ENCODE measurements around the gene CLTA. TPM values are rescaled to one million over a fixed set of nuclear protein-coding genes. Genes with fewer than 3 reads are reported as not detected.
"Not testable (repeated sequence)": the region's sequence is repeated elsewhere in the genome, so short reads cannot be mapped to it uniquely, and the experiment has no call there.

The CLTA gene
- total RNA-seq, 1 donor from 2014 or later: 199 TPM

- Histone ChIP-seq H3K4me1 (no peaks in the 10 kb centered on the region), H3K36me3 (peaks cover 0 to 71% of the 10 kb centered on the region in 2 donors), H3K4me3 (no peak overlapping the region), H3K9me3 (peaks cover 5% of the 10 kb centered on the region), H3K27me3 (no peaks in the 10 kb centered on the region), H3K27ac (no peak overlapping the region)
- TF ChIP-seq POLR2A (IDR thresholded peaks at IDR 0.05): no peak
- TF ChIP-seq, protein P1, sequence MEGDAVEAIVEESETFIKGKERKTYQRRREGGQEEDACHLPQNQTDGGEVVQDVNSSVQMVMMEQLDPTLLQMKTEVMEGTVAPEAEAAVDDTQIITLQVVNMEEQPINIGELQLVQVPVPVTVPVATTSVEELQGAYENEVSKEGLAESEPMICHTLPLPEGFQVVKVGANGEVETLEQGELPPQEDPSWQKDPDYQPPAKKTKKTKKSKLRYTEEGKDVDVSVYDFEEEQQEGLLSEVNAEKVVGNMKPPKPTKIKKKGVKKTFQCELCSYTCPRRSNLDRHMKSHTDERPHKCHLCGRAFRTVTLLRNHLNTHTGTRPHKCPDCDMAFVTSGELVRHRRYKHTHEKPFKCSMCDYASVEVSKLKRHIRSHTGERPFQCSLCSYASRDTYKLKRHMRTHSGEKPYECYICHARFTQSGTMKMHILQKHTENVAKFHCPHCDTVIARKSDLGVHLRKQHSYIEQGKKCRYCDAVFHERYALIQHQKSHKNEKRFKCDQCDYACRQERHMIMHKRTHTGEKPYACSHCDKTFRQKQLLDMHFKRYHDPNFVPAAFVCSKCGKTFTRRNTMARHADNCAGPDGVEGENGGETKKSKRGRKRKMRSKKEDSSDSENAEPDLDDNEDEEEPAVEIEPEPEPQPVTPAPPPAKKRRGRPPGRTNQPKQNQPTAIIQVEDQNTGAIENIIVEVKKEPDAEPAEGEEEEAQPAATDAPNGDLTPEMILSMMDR (IDR thresholded peaks at IDR 0.05): no peak
- no peak for TF ChIP-seq POLR2AphosphoS5 (IDR thresholded peaks at IDR 0.05; ENCODE audit: insufficient read depth in 1 of 2, low read depth in 1 of 2)
- intact Hi-C loops (cut with DNase I): no loop called here
- DNase-seq (ENCODE audit: extremely low spot score in 2 of 2): no peak
Observed at GRCh38 chr9:36221667-36222066, 30.9 kb downstream of the CLTA start.

DNA sequence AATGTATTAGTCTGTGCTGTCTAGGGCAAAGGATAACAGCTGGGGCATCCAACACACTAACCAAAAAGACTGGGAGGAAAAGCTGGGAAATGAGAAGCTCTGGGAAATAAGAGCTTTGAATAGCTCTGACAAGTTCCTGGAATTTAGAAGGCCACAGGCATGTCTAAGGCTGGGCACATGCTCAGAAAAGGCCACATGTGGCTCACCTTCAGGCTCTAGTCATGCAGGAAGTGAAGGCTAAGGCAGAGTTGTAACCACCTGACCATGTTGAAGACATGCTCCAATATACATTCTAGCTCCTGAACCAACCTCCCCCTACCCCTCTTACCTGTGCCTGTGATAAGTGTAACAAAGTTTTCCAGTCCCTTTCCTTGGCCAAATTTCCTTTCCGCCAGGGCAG, 31.7 kb downstream of the CLTA start:
- Histone ChIP-seq H3K4me3 (no peak overlapping the region), H3K4me1 (no peaks in the 10 kb centered on the region), H3K27me3 (no peaks in the 10 kb centered on the region), H3K9me3 (peaks cover 5% of the 10 kb centered on the region), H3K27ac (no peak overlapping the region), H3K36me3 (peaks cover 0 to 76% of the 10 kb centered on the region in 2 donors)
- intact Hi-C loops (cut with DNase I): no loop called here
- DNase-seq (ENCODE audit: extremely low spot score in 2 of 2): no peak
- TF ChIP-seq, protein P1 (IDR thresholded peaks at IDR 0.05): no peak
- TF ChIP-seq POLR2AphosphoS5 (IDR thresholded peaks at IDR 0.05; ENCODE audit: insufficient read depth in 1 of 2, low read depth in 1 of 2): no peak
- no peak for TF ChIP-seq POLR2A (IDR thresholded peaks at IDR 0.05)

- no peak for DNase-seq (ENCODE audit: extremely low spot score in 2 of 2)
- TF ChIP-seq POLR2A (IDR thresholded peaks at IDR 0.05) (no peak), POLR2AphosphoS5 (IDR thresholded peaks at IDR 0.05; ENCODE audit: insufficient read depth in 1 of 2, low read depth in 1 of 2) (no peak)
- H3K9me3 ChIP-seq: no peaks in the 10 kb centered on the region
- no peak overlapping the region for H3K4me3 ChIP-seq
- H3K36me3 ChIP-seq: peaks cover 0 to 34% of the 10 kb centered on the region in 2 donors
- H3K27ac ChIP-seq: no peak overlapping the region
- H3K27me3 ChIP-seq: no peaks in the 10 kb centered on the region
- H3K4me1 ChIP-seq: no peaks in the 10 kb centered on the region
- intact Hi-C loops (cut with DNase I): no loop called here
Observed at GRCh38 chr9:36237230-36237629, 46.5 kb downstream of the CLTA start.

GRCh38 chr9:36239205-36239604, 48.5 kb downstream of the CLTA start:
- H3K9me3 ChIP-seq; H3K4me3 ChIP-seq; H3K4me1 ChIP-seq; H3K27ac ChIP-seq; DNase-seq (ENCODE audit: extremely low spot score in 2 of 2); intact Hi-C loops (cut with DNase I); H3K27me3 ChIP-seq: not testable (repeated sequence)
- H3K36me3 ChIP-seq: peaks cover 0 to 31% of the 10 kb centered on the region in 2 donors

DNA sequence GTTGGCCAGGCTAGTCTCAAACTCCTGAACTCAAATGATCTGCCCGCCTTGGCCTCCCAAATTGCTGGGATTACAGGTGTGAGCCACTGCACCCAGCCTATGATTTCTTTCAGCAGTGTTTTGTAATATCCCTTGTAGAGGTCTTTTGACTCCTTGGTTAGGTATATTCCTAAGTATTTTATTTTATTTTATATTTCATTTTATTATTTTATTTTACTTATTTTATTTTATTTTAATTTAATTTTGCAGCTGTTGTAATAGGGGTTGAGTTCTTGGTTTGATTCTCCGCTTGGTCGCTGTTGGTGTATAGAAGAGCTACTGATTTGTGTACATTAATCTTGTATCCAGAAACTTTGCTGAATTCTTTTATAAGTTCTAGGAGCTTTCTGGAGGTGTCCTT, 49.0 kb downstream of the CLTA start:
- intact Hi-C loops (cut with DNase I); H3K27me3 ChIP-seq; H3K4me1 ChIP-seq; DNase-seq (ENCODE audit: extremely low spot score in 2 of 2); H3K9me3 ChIP-seq; H3K27ac ChIP-seq; H3K4me3 ChIP-seq: not testable (repeated sequence)
- peaks cover 0 to 27% of the 10 kb centered on the region in 2 donors for H3K36me3 ChIP-seq

DNA sequence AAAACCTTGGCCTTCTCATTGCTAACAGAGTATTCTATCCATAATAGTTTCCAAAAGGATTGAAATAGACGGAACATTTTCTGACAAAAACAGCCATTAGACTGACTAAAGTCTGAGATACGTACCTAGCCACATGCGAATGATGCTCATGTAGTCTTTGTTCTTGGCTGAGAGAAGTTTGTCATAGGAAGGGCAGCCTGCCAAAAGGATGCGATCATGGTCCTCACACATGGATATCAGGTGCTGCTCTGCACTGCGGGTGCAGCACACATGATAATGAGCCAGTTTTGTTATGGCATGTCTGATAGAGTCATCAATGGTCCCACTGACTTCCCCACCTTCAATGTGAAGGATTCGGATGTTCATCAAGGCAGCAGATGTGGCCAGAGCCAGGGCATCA, 55.2 kb downstream of the CLTA start:
- Histone ChIP-seq H3K27me3 (no peaks in the 10 kb centered on the region), H3K4me1 (peaks cover 10% of the 10 kb centered on the region), H3K27ac (no peak overlapping the region), H3K9me3 (no peaks in the 10 kb centered on the region), H3K36me3 (peaks cover 3 to 18% of the 10 kb centered on the region in 2 donors), H3K4me3 (no peak overlapping the region)
- intact Hi-C loops (cut with DNase I): no loop called here
- TF ChIP-seq POLR2AphosphoS5 (IDR thresholded peaks at IDR 0.05; ENCODE audit: insufficient read depth in 1 of 2, low read depth in 1 of 2) (no peak), POLR2A (IDR thresholded peaks at IDR 0.05) (no peak)
- TF ChIP-seq, protein P1 (IDR thresholded peaks at IDR 0.05): no peak
- DNase-seq (ENCODE audit: extremely low spot score in 2 of 2): no peak

DNA sequence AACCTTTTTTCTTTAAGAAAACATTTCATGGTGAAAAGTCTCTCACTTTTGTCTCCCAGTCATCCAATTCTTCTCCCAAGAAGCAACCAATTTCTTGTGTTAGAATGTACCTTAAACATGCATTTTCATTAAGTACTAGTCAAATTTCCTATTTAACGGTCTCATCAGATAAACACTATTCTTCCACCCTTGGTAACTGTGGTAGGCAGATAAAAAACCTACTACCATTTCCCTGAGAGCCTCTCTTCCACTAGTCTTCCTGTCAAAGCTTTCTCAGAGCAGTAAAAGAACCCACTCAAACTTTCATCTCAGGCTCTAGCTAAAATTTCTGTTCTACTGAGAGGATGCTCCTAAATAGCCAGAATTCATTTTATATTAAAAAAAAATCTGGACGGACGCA, 56.6 kb downstream of the CLTA start:
- no peaks in the 10 kb centered on the region for H3K27me3 ChIP-seq
- TF ChIP-seq POLR2A (IDR thresholded peaks at IDR 0.05) (no peak), POLR2AphosphoS5 (IDR thresholded peaks at IDR 0.05; ENCODE audit: insufficient read depth in 1 of 2, low read depth in 1 of 2) (no peak)
- TF ChIP-seq, protein P1 (IDR thresholded peaks at IDR 0.05): no peak
- DNase-seq (ENCODE audit: extremely low spot score in 2 of 2): no peak
- intact Hi-C loops (cut with DNase I): no loop called here
- H3K27ac ChIP-seq: no peak overlapping the region
- peaks cover 23% of the 10 kb centered on the region for H3K4me1 ChIP-seq
- peaks cover 3 to 17% of the 10 kb centered on the region in 2 donors for H3K36me3 ChIP-seq
- H3K4me3 ChIP-seq: no peak overlapping the region
- no peaks in the 10 kb centered on the region for H3K9me3 ChIP-seq

- H3K4me3 ChIP-seq; H3K27ac ChIP-seq; H3K36me3 ChIP-seq; H3K27me3 ChIP-seq; DNase-seq (ENCODE audit: extremely low spot score in 2 of 2); H3K9me3 ChIP-seq; intact Hi-C loops (cut with DNase I): not testable (repeated sequence)
- peaks cover 23% of the 10 kb centered on the region for H3K4me1 ChIP-seq
Observed at GRCh38 chr9:36248061-36248460, 57.3 kb downstream of the CLTA start.
